Lower leg skin (tissue), 4 donors: ENCODE data around the gene PLEKHG3. TPM values are rescaled to one million over a fixed set of nuclear protein-coding genes. Genes with fewer than 3 reads are reported as not detected.

Experiments used
- DNase-seq, 2 donors: peaks; one replicate each; pipeline ENCODE4 v3.0.0-alpha.2; 2019; ENCODE audit warnings: low spot score in 2 of 2
- H3K4me3 ChIP-seq: fragments of 200-600 bp; sonication (generic); 2 replicates; pipeline ENCODE4 v1.5.1; 2017; ENCODE audit warnings: mild to moderate bottlenecking, low read depth; ENCODE audit not compliant: poor library complexity, severe bottlenecking
- POLR2A ChIP-seq, 2 donors: fragments of 450-650 bp; IDR thresholded peaks; one replicate each; pipeline ENCODE4 v1.6.1; 2016 to 2017; ENCODE audit warnings: antibody characterized with exemption in 2 of 2, mild to moderate bottlenecking in 1 of 2, moderate library complexity in 1 of 2
- WGBS, 2 donors: methylation state at CpG; one replicate each; pipeline ENCODE4 v1.1.5; 2018; 5-methylcytosine and 5-hydroxymethylcytosine counted together
- intact Hi-C: fragments of 100-400 bp; cut with DNase I; formaldehyde crosslinking; loops from one replicate; pipeline ENCODE4 v1.15.0; 2023; ENCODE audit warnings: low total_unique reads
- total RNA-seq, 4 donors: library from RNA; depleted of rRNA; stranded (reverse); fragments of >200 nt; gene quantifications; one replicate each; pipeline ENCODE4 v1.1.0, GENCODE V29; 2016
- TF ChIP-seq, protein P1 (sequence below), 3 donors: fragments of 450-650 bp; IDR thresholded peaks; one replicate each; pipeline ENCODE4 v1.5.1; 2016; ENCODE audit warnings: antibody characterized with exemption in 3 of 3, mild to moderate bottlenecking in 3 of 3, moderate library complexity in 2 of 3

PLEKHG3 gene
- total RNA-seq, 4 donors from 2014 or later: 92.9 to 178 (median 125) TPM

DNA sequence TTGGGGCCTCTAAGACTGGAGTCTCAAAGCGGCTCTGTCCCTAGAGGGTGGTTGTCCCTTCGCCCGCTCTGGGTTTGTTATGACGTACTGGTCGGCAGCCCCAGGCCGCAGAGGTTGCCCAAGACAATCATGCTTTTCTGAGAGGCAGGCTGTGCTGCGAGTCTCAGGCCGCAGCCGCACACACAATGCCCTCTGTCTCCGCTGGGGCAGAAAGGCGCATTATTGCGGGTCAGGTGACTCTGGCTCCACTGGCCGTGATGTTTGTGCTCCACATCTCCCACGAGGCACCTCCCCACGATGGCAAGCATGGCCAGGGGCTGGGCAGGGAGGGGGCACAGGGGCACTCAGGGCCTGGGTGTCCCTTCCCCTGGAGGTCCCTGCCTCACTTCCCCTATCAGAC lies 21.0 kb upstream of the PLEKHG3 start:
- 84 to 96% methylated on average over 13 to 14 of the region's 15 CpGs for WGBS, 2 donors
- intact Hi-C loops: no loop called here
- DNase-seq: no peak
- TF ChIP-seq, protein P1, sequence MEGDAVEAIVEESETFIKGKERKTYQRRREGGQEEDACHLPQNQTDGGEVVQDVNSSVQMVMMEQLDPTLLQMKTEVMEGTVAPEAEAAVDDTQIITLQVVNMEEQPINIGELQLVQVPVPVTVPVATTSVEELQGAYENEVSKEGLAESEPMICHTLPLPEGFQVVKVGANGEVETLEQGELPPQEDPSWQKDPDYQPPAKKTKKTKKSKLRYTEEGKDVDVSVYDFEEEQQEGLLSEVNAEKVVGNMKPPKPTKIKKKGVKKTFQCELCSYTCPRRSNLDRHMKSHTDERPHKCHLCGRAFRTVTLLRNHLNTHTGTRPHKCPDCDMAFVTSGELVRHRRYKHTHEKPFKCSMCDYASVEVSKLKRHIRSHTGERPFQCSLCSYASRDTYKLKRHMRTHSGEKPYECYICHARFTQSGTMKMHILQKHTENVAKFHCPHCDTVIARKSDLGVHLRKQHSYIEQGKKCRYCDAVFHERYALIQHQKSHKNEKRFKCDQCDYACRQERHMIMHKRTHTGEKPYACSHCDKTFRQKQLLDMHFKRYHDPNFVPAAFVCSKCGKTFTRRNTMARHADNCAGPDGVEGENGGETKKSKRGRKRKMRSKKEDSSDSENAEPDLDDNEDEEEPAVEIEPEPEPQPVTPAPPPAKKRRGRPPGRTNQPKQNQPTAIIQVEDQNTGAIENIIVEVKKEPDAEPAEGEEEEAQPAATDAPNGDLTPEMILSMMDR (IDR thresholded peaks at IDR 0.05): no peak
- no peak for TF ChIP-seq POLR2A (IDR thresholded peaks at IDR 0.05)
- no peak overlapping the region for H3K4me3 ChIP-seq

DNA sequence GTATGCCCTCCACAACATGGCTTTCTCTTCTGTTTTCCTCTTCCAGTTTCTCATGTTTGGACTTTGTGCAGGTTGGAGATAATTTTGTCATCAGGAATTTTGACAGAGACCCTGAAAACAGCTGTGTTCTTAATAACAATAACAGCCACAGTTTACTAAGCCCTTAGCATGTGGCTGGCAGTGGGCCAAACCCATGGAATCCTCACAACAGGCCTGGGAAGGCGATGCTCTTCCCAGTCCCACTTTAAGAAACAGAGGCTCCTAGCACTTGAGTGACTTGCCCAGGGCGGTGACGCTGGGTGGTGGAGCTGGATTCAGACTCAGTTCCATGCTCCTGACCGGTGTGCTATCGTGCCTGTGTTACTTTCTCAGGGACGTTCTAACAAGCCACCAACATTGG lies 20.1 kb upstream of the PLEKHG3 start:
- no peak overlapping the region for H3K4me3 ChIP-seq
- DNase-seq: no peak
- intact Hi-C loops: no loop called here
- 67 to 83% methylated on average over 6 of the region's 6 CpGs for WGBS, 2 donors
- TF ChIP-seq, protein P1 (IDR thresholded peaks at IDR 0.05): no peak
- no peak for TF ChIP-seq POLR2A (IDR thresholded peaks at IDR 0.05)

DNA sequence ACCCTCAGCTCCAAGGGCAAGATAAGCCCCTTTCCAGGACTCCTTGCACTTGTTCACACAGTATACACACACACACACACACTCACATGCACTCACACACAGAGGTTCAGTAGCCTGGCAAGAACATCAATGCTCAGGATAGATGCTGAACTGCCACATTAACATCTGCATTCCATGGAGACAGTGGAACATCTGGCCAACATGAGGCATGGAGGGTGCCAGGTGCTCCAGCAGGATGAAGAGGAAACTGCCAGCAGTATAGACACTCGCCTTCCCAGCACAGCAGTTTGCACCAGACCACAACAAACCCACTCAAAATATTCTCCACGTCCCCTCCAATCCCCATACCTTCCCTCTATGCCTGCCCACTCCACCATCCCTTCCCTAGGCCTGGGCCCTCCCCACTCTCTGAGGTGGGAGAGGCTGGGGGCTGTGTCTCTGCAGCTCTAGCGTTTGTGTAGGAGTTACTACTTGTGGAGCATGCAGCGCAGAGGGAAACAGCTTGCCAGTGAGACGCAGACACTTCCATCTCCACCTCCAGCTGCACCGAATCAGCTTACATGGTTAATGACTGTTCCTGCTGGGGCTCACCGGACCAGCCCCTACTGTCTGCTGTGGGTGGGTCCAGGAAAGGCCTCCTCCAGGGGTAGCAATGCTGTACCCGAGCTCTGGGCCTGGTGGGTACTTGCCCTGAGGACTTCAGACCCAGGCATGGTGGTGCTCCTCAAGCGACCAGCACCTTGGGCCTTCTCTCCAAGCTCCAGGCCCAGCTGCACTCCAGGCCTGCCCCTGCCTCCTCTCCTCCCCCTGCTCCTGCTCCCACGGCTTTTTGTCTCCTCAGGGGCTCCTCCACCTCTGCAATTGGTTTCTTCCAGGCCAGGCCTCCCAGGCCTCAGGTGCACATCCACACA lies 18.6 kb upstream of the PLEKHG3 start:
- WGBS, 2 donors: 76 to 78% methylated on average over 8 to 10 of the region's 10 CpGs
- DNase-seq: no peak
- TF ChIP-seq, protein P1 (IDR thresholded peaks at IDR 0.05): no peak
- no peak for TF ChIP-seq POLR2A (IDR thresholded peaks at IDR 0.05)
- intact Hi-C loops: no loop called here
- H3K4me3 ChIP-seq: no peak overlapping the region

DNA sequence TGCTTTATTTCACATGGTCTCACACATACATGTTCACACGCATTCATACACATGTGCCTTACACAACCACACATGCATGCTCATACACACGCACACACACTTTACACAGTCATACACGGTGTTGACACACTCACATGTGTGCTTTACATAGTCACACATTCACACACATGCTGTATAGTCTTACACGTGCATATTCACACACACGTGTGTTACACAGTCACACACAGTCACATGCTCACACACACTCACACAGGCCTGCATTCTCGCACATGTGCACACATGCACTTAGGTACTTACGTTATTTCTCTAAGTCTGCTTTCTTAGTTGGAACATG lies 18.0 kb upstream of the PLEKHG3 start:
- no peak for DNase-seq
- TF ChIP-seq POLR2A (IDR thresholded peaks at IDR 0.05): no peak
- TF ChIP-seq, protein P1 (IDR thresholded peaks at IDR 0.05): no peak
- intact Hi-C loops: no loop called here
- H3K4me3 ChIP-seq: no peak overlapping the region
- WGBS, 2 donors: 83 to 86% methylated on average over 7 of the region's 7 CpGs

DNA sequence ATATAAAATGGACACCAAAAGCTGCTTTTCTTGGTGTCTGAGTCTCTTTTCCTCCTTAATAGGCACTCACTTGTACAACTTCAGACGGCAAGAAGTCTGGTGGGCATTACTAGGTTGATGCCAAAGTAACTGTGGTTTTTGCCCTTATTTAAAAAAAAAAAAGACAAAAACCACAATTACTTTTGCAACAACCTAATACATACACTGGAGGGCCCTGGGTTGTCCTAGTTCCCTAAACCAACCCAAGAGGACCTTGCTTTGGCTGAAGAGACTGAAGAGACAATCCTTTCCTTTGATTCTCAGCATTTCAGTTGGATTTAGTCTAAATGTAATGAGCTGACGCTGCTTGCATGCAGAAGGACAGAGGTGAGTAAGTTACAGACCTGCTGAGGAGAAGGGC lies 16.2 kb upstream of the PLEKHG3 start:
- intact Hi-C loops: no loop called here
- no peak overlapping the region for H3K4me3 ChIP-seq
- TF ChIP-seq POLR2A (IDR thresholded peaks at IDR 0.05): no peak
- TF ChIP-seq, protein P1 (IDR thresholded peaks at IDR 0.05): no peak
- no peak for DNase-seq
- 59 to 71% methylated on average over 2 of the region's 2 CpGs for WGBS, 2 donors
